NB4 (cell line): ENCODE measurements around the gene S100A13.

ENCODE experiments used
- MYC ChIP-seq: IDR thresholded peaks from 2 replicates; pipeline ENCODE4 v1.6.1; 2011; ENCODE audit warnings: low read depth, low read length
- POLR2A ChIP-seq: IDR thresholded peaks from 2 replicates; pipeline ENCODE4 v1.6.1; 2011; ENCODE audit warnings: mild to moderate bottlenecking; ENCODE audit not compliant: insufficient read length; ENCODE audit errors: extremely low read depth
- TF ChIP-seq, protein P1 (sequence below): IDR thresholded peaks from one replicate; pipeline ENCODE4 v1.5.1; 2012; ENCODE audit warnings: low read depth, low read length

DNA sequence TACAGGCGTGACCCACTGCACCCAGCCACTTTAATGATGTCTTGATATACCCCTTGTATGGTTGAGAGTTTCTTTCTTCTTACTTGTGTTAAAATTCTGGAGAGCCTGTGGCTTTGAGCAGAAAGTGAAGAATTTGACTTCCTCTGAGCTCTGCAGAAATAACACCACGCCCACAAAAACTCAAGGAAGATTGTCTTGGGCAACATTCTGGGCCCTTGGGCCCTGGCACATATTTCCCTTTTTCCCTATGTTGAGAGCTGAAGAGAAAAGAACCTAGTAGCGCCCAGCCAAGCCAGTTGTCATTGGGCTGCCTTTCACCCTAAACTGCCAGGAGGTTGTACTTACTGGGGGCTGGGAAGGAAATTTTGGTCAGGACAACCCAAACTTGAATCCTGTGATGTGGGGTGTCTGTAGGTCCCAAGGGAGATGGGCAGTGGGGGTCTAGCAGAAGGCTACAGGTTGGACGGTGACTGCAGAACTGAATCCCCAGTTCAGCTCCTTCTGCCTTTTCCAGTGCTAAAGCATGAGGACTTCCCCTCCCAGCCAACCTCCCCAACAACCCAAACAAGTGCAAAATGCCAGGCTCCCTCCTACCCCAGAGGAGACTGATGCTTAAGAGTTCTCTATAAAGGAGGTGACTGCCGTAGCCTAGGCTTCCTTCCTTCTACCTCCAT lies 19.5 kb upstream of the S100A13 start:
- no peak for TF ChIP-seq POLR2A
- TF ChIP-seq, protein P1, sequence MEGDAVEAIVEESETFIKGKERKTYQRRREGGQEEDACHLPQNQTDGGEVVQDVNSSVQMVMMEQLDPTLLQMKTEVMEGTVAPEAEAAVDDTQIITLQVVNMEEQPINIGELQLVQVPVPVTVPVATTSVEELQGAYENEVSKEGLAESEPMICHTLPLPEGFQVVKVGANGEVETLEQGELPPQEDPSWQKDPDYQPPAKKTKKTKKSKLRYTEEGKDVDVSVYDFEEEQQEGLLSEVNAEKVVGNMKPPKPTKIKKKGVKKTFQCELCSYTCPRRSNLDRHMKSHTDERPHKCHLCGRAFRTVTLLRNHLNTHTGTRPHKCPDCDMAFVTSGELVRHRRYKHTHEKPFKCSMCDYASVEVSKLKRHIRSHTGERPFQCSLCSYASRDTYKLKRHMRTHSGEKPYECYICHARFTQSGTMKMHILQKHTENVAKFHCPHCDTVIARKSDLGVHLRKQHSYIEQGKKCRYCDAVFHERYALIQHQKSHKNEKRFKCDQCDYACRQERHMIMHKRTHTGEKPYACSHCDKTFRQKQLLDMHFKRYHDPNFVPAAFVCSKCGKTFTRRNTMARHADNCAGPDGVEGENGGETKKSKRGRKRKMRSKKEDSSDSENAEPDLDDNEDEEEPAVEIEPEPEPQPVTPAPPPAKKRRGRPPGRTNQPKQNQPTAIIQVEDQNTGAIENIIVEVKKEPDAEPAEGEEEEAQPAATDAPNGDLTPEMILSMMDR, result no peak
- no peak for TF ChIP-seq MYC
